ENCODE results near the gene SLC35F4.
A peak's percentile ranks its signal among the peaks of the same experiment; 100 is the strongest.
"Not testable (repeated sequence)": the region's sequence is repeated elsewhere in the genome, so short reads cannot be mapped to it uniquely, and the experiment has no call there.

Gene SLC35F4

GRCh38 chr14:57865403-57866198 is at the start of gene SLC35F4:
Gene SLC35F4, minus strand, starts transcription at chr14:57866092.
- no peak for DNase-seq

GRCh38 chr14:57909626-57910025 is 43.7 kb upstream of the SLC35F4 start:
- no peak for DNase-seq

- no peak for DNase-seq
These were observed 38.1 kb upstream of the SLC35F4 start for GRCh38 chr14:57903954-57904353.

GRCh38 chr14:57898837-57899572 is 33.1 kb upstream of the SLC35F4 start:
- DNase-seq, result no peak

- DNase-seq, result no peak
These were observed 31.4 kb upstream of the SLC35F4 start for GRCh38 chr14:57897144-57897748.

GRCh38 chr14:57889245-57889644 is 23.4 kb upstream of the SLC35F4 start:
- DNase-seq, result no peak

- DNase-seq, result no peak
These were observed 18.3 kb upstream of the SLC35F4 start for GRCh38 chr14:57884175-57884574.

- no peak for DNase-seq
These were observed 17.2 kb upstream of the SLC35F4 start for GRCh38 chr14:57883061-57883460.

- no peak for DNase-seq
These were observed 13.6 kb upstream of the SLC35F4 start for GRCh38 chr14:57879516-57879915.

GRCh38 chr14:57875985-57876384 is 10.1 kb upstream of the SLC35F4 start:
- DNase-seq, result no peak

GRCh38 chr14:57875296-57875695 is 9.4 kb upstream of the SLC35F4 start:
- no peak for DNase-seq

GRCh38 chr14:57871459-57872080 is 5.7 kb upstream of the SLC35F4 start:
- DNase-seq, result peak; percentile 61

- no peak for DNase-seq
These were observed 5.0 kb upstream of the SLC35F4 start for GRCh38 chr14:57870686-57871457.

- no peak for DNase-seq
These were observed 3.7 kb upstream of the SLC35F4 start for GRCh38 chr14:57869617-57870016.

GRCh38 chr14:57866199-57866705 is 360 bp upstream of the SLC35F4 start:
- DNase-seq, result no peak

GRCh38 chr14:57865066-57865402 is 858 bp downstream of the SLC35F4 start:
- DNase-seq, result no peak

GRCh38 chr14:57864659-57865058 is 1.2 kb downstream of the SLC35F4 start:
- no peak for DNase-seq

GRCh38 chr14:57863471-57863870 is 2.4 kb downstream of the SLC35F4 start:
- DNase-seq, result no peak

GRCh38 chr14:57855666-57856065 is 10.2 kb downstream of the SLC35F4 start:
- not testable (repeated sequence) for DNase-seq

GRCh38 chr14:57854571-57854970 is 11.3 kb downstream of the SLC35F4 start:
- DNase-seq, result no peak

- no peak for DNase-seq
These were observed 14.5 kb downstream of the SLC35F4 start for GRCh38 chr14:57851354-57851753.

GRCh38 chr14:57848786-57849185 is 17.1 kb downstream of the SLC35F4 start:
- DNase-seq, result no peak
